Measurements from ENCODE around the gene CTDSPL.

- TF ChIP-seq POLR2A (IDR thresholded peaks at IDR 0.05; ENCODE audit: low read depth, low read length) (no peak), POLR2AphosphoS5 (IDR thresholded peaks at IDR 0.05; ENCODE audit: low read depth, low read length) (no peak), TAF1 (IDR thresholded peaks at IDR 0.05; ENCODE audit: borderline replicate concordance, low read depth, low read length) (no peak)
Observed at GRCh38 chr3:37816271-37816670, 45.4 kb upstream of the CTDSPL start.

Measured in GM12892 (cell line).